Stimulated activated memory B cell treated with anti-CD40 and anti-IgM and Interleukin-4, amounts not matched to agents 10 μg/mL and 1 μg/mL and 100 μg/mL, for 72 hours (primary cell): ENCODE measurements around the gene MACROD2.

Source experiments
- ATAC-seq: fragments of 150-1000 bp; cut with Tn5 transposase; 2 replicates; pipeline ENCODE4 v1.10.0; 2021
- H3K27ac Mint-ChIP-seq: one replicate; pipeline ENCODE4 v1.8.0; 2022; ENCODE audit warnings: mild to moderate bottlenecking, mixed read lengths
- H3K27me3 Mint-ChIP-seq: one replicate; pipeline ENCODE4 v1.8.0; 2022; ENCODE audit warnings: mixed read lengths
- H3K36me3 Mint-ChIP-seq: one replicate; pipeline ENCODE4 v1.8.0; 2022; ENCODE audit warnings: mixed read lengths
- H3K4me1 Mint-ChIP-seq: one replicate; pipeline ENCODE4 v1.8.0; 2022; ENCODE audit warnings: mixed read lengths
- H3K4me3 Mint-ChIP-seq: one replicate; pipeline ENCODE4 v1.8.0; 2022; ENCODE audit warnings: mild to moderate bottlenecking, moderate library complexity, mixed read lengths
- H3K9me3 Mint-ChIP-seq: one replicate; pipeline ENCODE4 v1.8.0; 2022; ENCODE audit warnings: mixed read lengths

The MACROD2 gene

GRCh38 chr20:15451241-15451640, 1455.9 kb downstream of the MACROD2 start:
- H3K27ac Mint-ChIP-seq = no peak overlapping the region
- H3K9me3 Mint-ChIP-seq = no peaks in the 10 kb centered on the region
- H3K27me3 Mint-ChIP-seq = no peaks in the 10 kb centered on the region
- H3K36me3 Mint-ChIP-seq = no peaks in the 10 kb centered on the region
- ATAC-seq = no peak
- H3K4me3 Mint-ChIP-seq = no peak overlapping the region
- H3K4me1 Mint-ChIP-seq = no peaks in the 10 kb centered on the region

GRCh38 chr20:15455279-15455678, 1460.0 kb downstream of the MACROD2 start:
- Mint-ChIP-seq H3K4me3 (no peak overlapping the region), H3K9me3 (no peaks in the 10 kb centered on the region), H3K27ac (no peak overlapping the region), H3K4me1 (peaks cover 4% of the 10 kb centered on the region), H3K36me3 (no peaks in the 10 kb centered on the region), H3K27me3 (no peaks in the 10 kb centered on the region)
- ATAC-seq = no peak

DNA sequence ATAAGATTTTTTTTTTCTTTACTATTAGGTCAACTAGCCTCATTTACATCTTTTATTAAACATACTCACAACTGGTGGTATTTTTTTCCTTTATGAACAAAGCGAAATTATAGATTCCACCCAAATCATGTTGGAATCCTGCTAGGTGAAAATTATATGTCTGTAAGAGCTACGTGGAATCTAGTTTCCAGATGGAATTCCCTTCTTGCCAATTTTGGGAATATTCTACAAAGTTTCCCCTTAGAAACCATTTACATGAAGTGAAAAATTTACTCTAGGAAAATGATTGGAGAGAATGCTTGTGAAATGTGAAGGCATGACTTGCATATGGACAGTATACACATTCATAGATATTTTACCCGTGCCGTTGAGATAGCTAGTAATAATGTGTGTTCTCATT, 1466.6 kb downstream of the MACROD2 start:
- peaks cover 9% of the 10 kb centered on the region for H3K4me1 Mint-ChIP-seq
- no peak overlapping the region for H3K4me3 Mint-ChIP-seq
- no peaks in the 10 kb centered on the region for H3K36me3 Mint-ChIP-seq
- ATAC-seq = no peak
- H3K27me3 Mint-ChIP-seq = no peaks in the 10 kb centered on the region
- H3K27ac Mint-ChIP-seq = no peak overlapping the region
- no peaks in the 10 kb centered on the region for H3K9me3 Mint-ChIP-seq

DNA sequence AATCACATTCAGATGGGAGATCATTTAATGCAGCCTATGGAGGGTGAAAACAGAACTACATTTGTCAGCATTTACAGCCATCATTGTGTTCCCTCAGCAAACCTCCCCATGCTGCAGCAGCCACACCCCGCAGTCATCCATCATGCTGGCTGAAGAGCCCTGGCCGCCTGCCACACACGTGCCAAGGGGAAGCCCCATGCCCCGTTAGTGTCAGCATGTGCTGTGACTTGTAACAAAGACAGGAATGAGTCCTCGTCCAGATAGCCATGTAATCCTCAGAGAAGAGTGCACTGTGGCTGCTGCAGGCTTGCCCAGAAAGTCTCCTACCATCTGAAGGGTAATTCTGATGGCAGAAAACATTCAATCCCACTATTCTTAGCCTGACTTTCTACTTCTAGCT, 1480.2 kb downstream of the MACROD2 start:
- no peak overlapping the region for H3K27ac Mint-ChIP-seq
- ATAC-seq = peak; percentile 44
- no peaks in the 10 kb centered on the region for H3K9me3 Mint-ChIP-seq
- H3K4me1 Mint-ChIP-seq = no peaks in the 10 kb centered on the region
- H3K4me3 Mint-ChIP-seq = no peak overlapping the region
- H3K27me3 Mint-ChIP-seq = no peaks in the 10 kb centered on the region
- no peaks in the 10 kb centered on the region for H3K36me3 Mint-ChIP-seq

GRCh38 chr20:15476186-15476585, 1480.9 kb downstream of the MACROD2 start:
- ATAC-seq = no peak

GRCh38 chr20:15476781-15477180, 1481.5 kb downstream of the MACROD2 start:
- no peak for ATAC-seq
- Mint-ChIP-seq H3K36me3 (no peaks in the 10 kb centered on the region), H3K4me1 (no peaks in the 10 kb centered on the region), H3K4me3 (no peak overlapping the region), H3K27me3 (no peaks in the 10 kb centered on the region), H3K9me3 (no peaks in the 10 kb centered on the region), H3K27ac (no peak overlapping the region)

More at GRCh38 chr20:15476186-15476585, 1480.9 kb downstream of the MACROD2 start:
- H3K9me3 Mint-ChIP-seq = no peaks in the 10 kb centered on the region
- H3K4me1 Mint-ChIP-seq = no peaks in the 10 kb centered on the region
- H3K27ac Mint-ChIP-seq = no peak overlapping the region
- H3K27me3 Mint-ChIP-seq = no peaks in the 10 kb centered on the region
- no peaks in the 10 kb centered on the region for H3K36me3 Mint-ChIP-seq
- no peak overlapping the region for H3K4me3 Mint-ChIP-seq

- H3K27me3 Mint-ChIP-seq = peaks cover 18% of the 10 kb centered on the region
- no peaks in the 10 kb centered on the region for H3K4me1 Mint-ChIP-seq
- no peak overlapping the region for H3K27ac Mint-ChIP-seq
- ATAC-seq = no peak
- no peaks in the 10 kb centered on the region for H3K36me3 Mint-ChIP-seq
- H3K4me3 Mint-ChIP-seq = no peak overlapping the region
- peaks cover 2% of the 10 kb centered on the region for H3K9me3 Mint-ChIP-seq
Observed at GRCh38 chr20:15482525-15482924, 1487.2 kb downstream of the MACROD2 start.

DNA sequence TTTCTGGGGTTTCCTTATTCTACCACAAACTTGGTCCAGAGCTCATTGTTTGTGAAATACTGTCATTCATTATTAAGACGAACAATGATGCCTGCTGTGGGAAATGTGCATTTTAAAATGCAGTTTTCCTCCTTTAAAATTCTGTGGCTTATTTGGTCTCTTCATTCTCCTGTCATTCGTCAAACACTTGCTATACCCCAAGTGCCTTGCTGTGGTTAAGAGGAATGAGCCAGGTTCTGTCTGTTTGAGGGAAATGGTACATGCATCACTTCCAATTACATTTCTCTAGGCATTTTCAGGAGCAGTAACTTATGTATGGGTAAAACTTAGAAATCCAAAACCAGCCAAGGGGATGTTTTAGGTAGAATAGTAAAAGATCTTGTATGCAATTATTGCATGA, 1490.2 kb downstream of the MACROD2 start:
- H3K27ac Mint-ChIP-seq = no peak overlapping the region
- H3K4me1 Mint-ChIP-seq = peaks cover 4% of the 10 kb centered on the region
- no peak for ATAC-seq
- H3K27me3 Mint-ChIP-seq = peaks cover 18% of the 10 kb centered on the region
- peaks cover 6% of the 10 kb centered on the region for H3K9me3 Mint-ChIP-seq
- H3K4me3 Mint-ChIP-seq = no peak overlapping the region
- no peaks in the 10 kb centered on the region for H3K36me3 Mint-ChIP-seq

GRCh38 chr20:15487030-15487429, 1491.7 kb downstream of the MACROD2 start:
- ATAC-seq = no peak
- H3K36me3 Mint-ChIP-seq = no peaks in the 10 kb centered on the region
- peaks cover 5% of the 10 kb centered on the region for H3K4me1 Mint-ChIP-seq
- no peak overlapping the region for H3K27ac Mint-ChIP-seq
- H3K4me3 Mint-ChIP-seq = no peak overlapping the region
- H3K9me3 Mint-ChIP-seq = peaks cover 6% of the 10 kb centered on the region
- peaks cover 18% of the 10 kb centered on the region for H3K27me3 Mint-ChIP-seq

- no peaks in the 10 kb centered on the region for H3K36me3 Mint-ChIP-seq
- ATAC-seq = no peak
- no peak overlapping the region for H3K27ac Mint-ChIP-seq
- H3K4me3 Mint-ChIP-seq = no peak overlapping the region
- H3K9me3 Mint-ChIP-seq = peaks cover 6% of the 10 kb centered on the region
- peaks cover 14% of the 10 kb centered on the region for H3K27me3 Mint-ChIP-seq
- peaks cover 5% of the 10 kb centered on the region for H3K4me1 Mint-ChIP-seq
Observed at GRCh38 chr20:15487682-15488081, 1492.4 kb downstream of the MACROD2 start.

- Mint-ChIP-seq H3K9me3 (peaks cover 7% of the 10 kb centered on the region), H3K27me3 (no peaks in the 10 kb centered on the region), H3K4me1 (peaks cover 5% of the 10 kb centered on the region), H3K27ac (no peak overlapping the region), H3K4me3 (no peak overlapping the region), H3K36me3 (no peaks in the 10 kb centered on the region)
- ATAC-seq = peak; percentile 37
Observed at GRCh38 chr20:15491575-15491974, 1496.3 kb downstream of the MACROD2 start.

GRCh38 chr20:15494851-15495250, 1499.5 kb downstream of the MACROD2 start:
- Mint-ChIP-seq H3K27me3 (no peaks in the 10 kb centered on the region), H3K36me3 (no peaks in the 10 kb centered on the region), H3K27ac (no peak overlapping the region), H3K4me3 (no peak overlapping the region), H3K4me1 (peaks cover 5% of the 10 kb centered on the region), H3K9me3 (peaks cover 10% of the 10 kb centered on the region)
- no peak for ATAC-seq

DNA sequence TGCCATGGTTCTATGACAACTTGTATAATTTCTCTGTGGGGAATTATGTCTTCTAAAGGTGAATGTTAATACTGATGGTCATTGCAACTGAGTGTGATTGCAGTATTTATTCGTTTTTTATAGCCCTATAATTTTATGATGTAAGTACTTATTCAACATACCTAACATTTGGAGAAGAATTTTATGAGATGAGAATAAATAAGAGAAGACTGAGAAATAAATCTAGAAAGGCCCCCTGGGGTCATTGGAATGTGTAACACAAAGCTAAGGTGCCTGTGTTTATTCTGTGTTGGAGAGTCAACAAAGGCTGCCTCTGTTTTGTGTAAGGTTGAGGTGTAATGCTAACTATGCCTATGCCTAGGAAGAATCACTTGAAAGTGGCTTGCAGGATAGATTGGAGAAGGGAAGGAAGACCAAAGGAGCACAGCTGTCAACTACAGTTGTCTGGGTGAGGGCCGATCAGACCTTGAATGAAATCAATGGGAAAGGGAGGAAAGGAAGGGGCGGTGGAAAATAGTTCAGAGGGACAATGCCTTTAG, 1501.3 kb downstream of the MACROD2 start:
- no peaks in the 10 kb centered on the region for H3K36me3 Mint-ChIP-seq
- H3K4me3 Mint-ChIP-seq = no peak overlapping the region
- no peak overlapping the region for H3K27ac Mint-ChIP-seq
- no peak for ATAC-seq
- peaks cover 7% of the 10 kb centered on the region for H3K9me3 Mint-ChIP-seq
- no peaks in the 10 kb centered on the region for H3K27me3 Mint-ChIP-seq
- H3K4me1 Mint-ChIP-seq = no peaks in the 10 kb centered on the region

GRCh38 chr20:15498926-15499325, 1503.6 kb downstream of the MACROD2 start:
- H3K4me1 Mint-ChIP-seq = no peaks in the 10 kb centered on the region
- H3K36me3 Mint-ChIP-seq = no peaks in the 10 kb centered on the region
- peaks cover 7% of the 10 kb centered on the region for H3K9me3 Mint-ChIP-seq
- H3K27me3 Mint-ChIP-seq = no peaks in the 10 kb centered on the region
- ATAC-seq = no peak
- no peak overlapping the region for H3K27ac Mint-ChIP-seq
- no peak overlapping the region for H3K4me3 Mint-ChIP-seq

DNA sequence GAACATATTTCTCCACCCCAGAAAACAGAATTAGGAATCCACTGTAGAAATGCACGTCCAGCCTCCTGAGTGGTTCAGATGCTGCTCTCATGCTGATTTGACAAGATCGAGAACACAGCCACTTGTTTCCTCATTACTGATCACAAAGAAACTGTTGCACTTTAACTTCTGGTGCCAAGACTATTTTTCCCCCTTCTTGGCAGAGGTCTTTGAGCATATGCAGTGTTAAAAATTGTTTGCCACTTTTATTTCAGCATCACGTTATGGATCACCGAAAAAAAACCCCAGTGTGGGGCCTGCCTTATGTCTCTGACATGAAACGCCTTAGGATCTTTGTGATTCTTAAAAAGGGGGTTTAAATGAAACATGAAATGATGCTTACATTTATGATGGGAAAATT, 1511.0 kb downstream of the MACROD2 start:
- no peaks in the 10 kb centered on the region for H3K36me3 Mint-ChIP-seq
- no peak for ATAC-seq
- peaks cover 7% of the 10 kb centered on the region for H3K27me3 Mint-ChIP-seq

GRCh38 chr20:15507151-15507550, 1511.8 kb downstream of the MACROD2 start:
- ATAC-seq = no peak
- no peaks in the 10 kb centered on the region for H3K4me1 Mint-ChIP-seq
- no peak overlapping the region for H3K4me3 Mint-ChIP-seq
- H3K36me3 Mint-ChIP-seq = no peaks in the 10 kb centered on the region
- H3K27ac Mint-ChIP-seq = no peak overlapping the region
- peaks cover 7% of the 10 kb centered on the region for H3K27me3 Mint-ChIP-seq
- H3K9me3 Mint-ChIP-seq = no peaks in the 10 kb centered on the region

More for the DNA sequence above, 1511.0 kb downstream of the MACROD2 start:
- Mint-ChIP-seq H3K4me1 (no peaks in the 10 kb centered on the region), H3K27ac (no peak overlapping the region), H3K9me3 (no peaks in the 10 kb centered on the region), H3K4me3 (no peak overlapping the region)

DNA sequence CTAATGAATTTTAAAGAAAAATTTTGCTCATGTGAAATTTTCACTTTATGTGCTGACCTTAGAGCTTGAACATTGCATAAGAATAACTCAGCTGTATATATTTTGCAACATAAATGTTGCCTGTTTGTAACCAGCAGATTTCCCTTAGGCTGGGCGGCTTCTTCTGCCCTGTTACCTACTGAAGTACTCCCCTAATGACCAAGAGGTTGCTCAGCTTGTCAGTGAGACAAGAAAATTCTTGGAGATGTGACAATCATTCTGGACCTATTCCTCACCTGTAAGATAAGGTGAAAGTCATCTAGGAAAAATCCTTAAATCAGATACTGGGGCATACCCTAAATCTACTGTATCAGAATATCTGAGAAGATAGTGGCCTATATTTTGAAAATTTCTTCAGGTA, 1516.2 kb downstream of the MACROD2 start:
- H3K36me3 Mint-ChIP-seq = no peaks in the 10 kb centered on the region
- H3K27me3 Mint-ChIP-seq = peaks cover 7% of the 10 kb centered on the region
- no peak for ATAC-seq
- no peaks in the 10 kb centered on the region for H3K9me3 Mint-ChIP-seq
- H3K27ac Mint-ChIP-seq = no peak overlapping the region
- H3K4me3 Mint-ChIP-seq = no peak overlapping the region
- no peaks in the 10 kb centered on the region for H3K4me1 Mint-ChIP-seq
